Muscle layer of duodenum (tissue), 2 donors: ENCODE measurements around the gene GABBR2.
"Not testable (repeated sequence)": the region's sequence is repeated elsewhere in the genome, so short reads cannot be mapped to it uniquely, and the experiment has no call there.

Experiments
- H3K27ac ChIP-seq: one replicate; pipeline ENCODE4 v1.7.0; 2013; ENCODE audit warnings: mild to moderate bottlenecking, low read length
- H3K27me3 ChIP-seq: one replicate; pipeline ENCODE4 v1.7.0; 2013; ENCODE audit warnings: low read depth, mild to moderate bottlenecking, control low read depth, low read length
- H3K36me3 ChIP-seq, 2 donors: one replicate each; pipeline ENCODE4 v1.7.0; 2013; ENCODE audit warnings: low read length in 2 of 2, control low read depth in 1 of 2, mild to moderate bottlenecking in 1 of 2; ENCODE audit not compliant: insufficient read depth in 2 of 2, control insufficient read depth in 1 of 2
- H3K4me1 ChIP-seq, 2 donors: one replicate each; pipeline ENCODE4 v1.7.0; 2013; ENCODE audit warnings: low read length in 2 of 2, mild to moderate bottlenecking in 2 of 2, control low read depth in 1 of 2, moderate library complexity in 1 of 2; ENCODE audit not compliant: insufficient read depth in 2 of 2, control insufficient read depth in 1 of 2
- H3K4me3 ChIP-seq, 2 donors: one replicate each; pipeline ENCODE4 v1.7.0; 2013; ENCODE audit warnings: low read length in 2 of 2, low read depth in 1 of 2, mild to moderate bottlenecking in 1 of 2
- H3K9me3 ChIP-seq, 2 donors: one replicate each; pipeline ENCODE4 v1.7.0; 2013; ENCODE audit warnings: low read length in 2 of 2, control low read depth in 1 of 2, mild to moderate bottlenecking in 1 of 2; ENCODE audit not compliant: control insufficient read depth in 1 of 2
- donor health status: healthy.

Gene GABBR2

DNA sequence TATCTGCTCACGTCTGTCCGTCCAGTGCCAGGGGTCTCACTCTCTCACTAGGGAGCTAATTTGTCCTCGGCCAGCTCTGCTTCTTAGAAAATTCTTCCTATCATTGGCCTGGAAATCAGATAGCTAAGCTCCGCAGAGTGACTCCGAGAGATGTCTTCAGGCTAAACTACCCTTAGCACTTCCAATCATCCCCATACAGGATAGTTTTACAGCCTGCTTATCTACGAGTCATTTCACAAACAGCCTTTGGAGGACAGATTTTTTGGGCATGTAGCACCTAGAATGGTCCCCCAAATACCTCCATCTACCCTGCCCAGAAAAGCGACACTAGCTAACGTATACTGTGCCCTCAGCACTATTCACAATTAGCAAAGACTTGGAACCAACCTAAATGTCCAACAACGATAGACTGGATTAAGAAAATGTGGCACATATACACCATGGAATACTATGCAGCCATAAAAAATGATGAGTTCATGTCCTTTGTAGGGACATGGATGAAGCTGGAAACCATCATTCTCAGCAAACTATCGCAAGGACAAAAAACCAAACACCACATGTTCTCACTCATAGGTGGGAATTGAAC lies 123.8 kb downstream of the GABBR2 start:
- H3K4me1 ChIP-seq, H3K27me3 ChIP-seq, H3K36me3 ChIP-seq, H3K4me3 ChIP-seq, H3K9me3 ChIP-seq, H3K27ac ChIP-seq: not testable (repeated sequence)

GRCh38 chr9:98584059-98584458 lies 124.7 kb downstream of the GABBR2 start:
- Histone ChIP-seq H3K27me3 (no peaks in the 10 kb centered on the region), H3K4me3 (no peak overlapping the region), H3K36me3 (no peaks in the 10 kb centered on the region), H3K27ac (no peak overlapping the region), H3K9me3 (no peaks in the 10 kb centered on the region), H3K4me1 (no peaks in the 10 kb centered on the region)

- no peaks in the 10 kb centered on the region for H3K36me3 ChIP-seq
- no peaks in the 10 kb centered on the region for H3K27me3 ChIP-seq
- no peaks in the 10 kb centered on the region for H3K9me3 ChIP-seq
- no peaks in the 10 kb centered on the region for H3K4me1 ChIP-seq
- no peak overlapping the region for H3K27ac ChIP-seq
- H3K4me3 ChIP-seq, result no peak overlapping the region
These were observed 125.3 kb downstream of the GABBR2 start for GRCh38 chr9:98583417-98583816.

DNA sequence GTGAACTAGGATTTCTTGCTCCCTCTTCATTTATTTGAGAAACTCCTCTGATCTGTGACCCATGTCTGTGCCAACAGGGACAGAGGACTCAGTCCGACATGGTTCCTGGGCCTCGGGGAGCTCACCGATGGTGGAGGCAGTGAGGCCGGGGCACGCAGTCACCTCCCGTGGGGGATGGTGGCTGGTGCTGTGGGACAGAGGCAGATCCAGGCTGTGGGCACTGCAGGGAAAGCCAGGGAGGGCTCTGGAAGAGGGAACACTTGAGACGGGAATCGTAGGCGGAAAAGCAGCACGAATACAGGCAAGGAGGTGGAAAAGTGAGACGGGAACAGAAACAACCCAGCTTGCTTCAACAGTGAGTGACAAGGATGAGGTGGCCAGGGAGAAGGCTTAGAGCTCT lies 127.8 kb downstream of the GABBR2 start:
- Histone ChIP-seq H3K4me3 (no peak overlapping the region), H3K9me3 (no peaks in the 10 kb centered on the region), H3K36me3 (no peaks in the 10 kb centered on the region), H3K4me1 (no peaks in the 10 kb centered on the region), H3K27me3 (no peaks in the 10 kb centered on the region), H3K27ac (no peak overlapping the region)

- H3K27me3 ChIP-seq, result no peaks in the 10 kb centered on the region
- no peaks in the 10 kb centered on the region for H3K4me1 ChIP-seq
- H3K4me3 ChIP-seq, result no peak overlapping the region
- no peaks in the 10 kb centered on the region for H3K36me3 ChIP-seq
- H3K27ac ChIP-seq, result no peak overlapping the region
- no peaks in the 10 kb centered on the region for H3K9me3 ChIP-seq
These were observed 129.0 kb downstream of the GABBR2 start for GRCh38 chr9:98579700-98580099.

GRCh38 chr9:98577446-98577845 lies 131.3 kb downstream of the GABBR2 start:
- no peaks in the 10 kb centered on the region for H3K9me3 ChIP-seq

DNA sequence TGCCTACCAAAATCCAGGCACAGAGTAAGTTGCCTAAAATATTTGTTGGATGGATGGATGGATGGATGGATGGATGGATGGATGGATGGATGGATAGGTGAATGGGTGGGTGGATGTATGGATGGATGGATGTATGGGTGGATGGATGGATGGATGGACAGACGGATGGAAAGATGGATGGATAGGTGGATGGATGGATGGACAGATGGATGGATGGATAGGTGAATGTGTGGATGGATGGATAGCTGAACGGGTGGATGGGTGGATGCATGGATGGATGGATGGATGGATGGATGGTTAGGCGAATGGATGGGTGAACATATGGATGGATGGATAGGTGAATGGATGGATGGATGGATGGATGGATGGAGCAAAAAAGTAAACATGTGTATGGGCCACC lies 131.9 kb downstream of the GABBR2 start:
- H3K9me3 ChIP-seq, result no peaks in the 10 kb centered on the region
- no peak overlapping the region for H3K27ac ChIP-seq
- H3K27me3 ChIP-seq, result no peaks in the 10 kb centered on the region
- H3K36me3 ChIP-seq, result no peaks in the 10 kb centered on the region
- H3K4me3 ChIP-seq, result no peak overlapping the region
- no peaks in the 10 kb centered on the region for H3K4me1 ChIP-seq

More at GRCh38 chr9:98577446-98577845, 131.3 kb downstream of the GABBR2 start:
- Histone ChIP-seq H3K4me3 (no peak overlapping the region), H3K36me3 (no peaks in the 10 kb centered on the region), H3K27ac (no peak overlapping the region), H3K27me3 (no peaks in the 10 kb centered on the region), H3K4me1 (no peaks in the 10 kb centered on the region)

DNA sequence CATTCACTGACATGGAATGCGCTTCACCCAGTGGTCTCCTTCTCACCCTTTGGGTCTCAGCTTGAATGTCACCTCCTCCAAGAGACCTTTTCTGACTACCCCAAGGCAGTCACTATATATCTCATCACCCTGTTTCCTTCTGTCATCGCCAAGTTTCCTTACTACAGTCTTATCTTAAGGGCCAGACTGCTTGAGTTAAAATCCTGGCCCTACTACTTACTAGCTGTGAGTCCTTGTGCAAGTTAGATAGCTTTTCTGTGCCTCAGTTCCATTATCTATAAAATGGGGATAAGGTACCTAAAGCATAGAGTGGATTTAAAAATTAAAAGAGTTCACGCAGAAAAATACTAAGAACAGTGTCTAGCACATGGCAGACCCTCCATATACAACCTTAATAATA lies 132.4 kb downstream of the GABBR2 start:
- Histone ChIP-seq H3K36me3 (no peaks in the 10 kb centered on the region), H3K27ac (no peak overlapping the region), H3K4me1 (no peaks in the 10 kb centered on the region), H3K4me3 (no peak overlapping the region), H3K9me3 (no peaks in the 10 kb centered on the region), H3K27me3 (no peaks in the 10 kb centered on the region)

DNA sequence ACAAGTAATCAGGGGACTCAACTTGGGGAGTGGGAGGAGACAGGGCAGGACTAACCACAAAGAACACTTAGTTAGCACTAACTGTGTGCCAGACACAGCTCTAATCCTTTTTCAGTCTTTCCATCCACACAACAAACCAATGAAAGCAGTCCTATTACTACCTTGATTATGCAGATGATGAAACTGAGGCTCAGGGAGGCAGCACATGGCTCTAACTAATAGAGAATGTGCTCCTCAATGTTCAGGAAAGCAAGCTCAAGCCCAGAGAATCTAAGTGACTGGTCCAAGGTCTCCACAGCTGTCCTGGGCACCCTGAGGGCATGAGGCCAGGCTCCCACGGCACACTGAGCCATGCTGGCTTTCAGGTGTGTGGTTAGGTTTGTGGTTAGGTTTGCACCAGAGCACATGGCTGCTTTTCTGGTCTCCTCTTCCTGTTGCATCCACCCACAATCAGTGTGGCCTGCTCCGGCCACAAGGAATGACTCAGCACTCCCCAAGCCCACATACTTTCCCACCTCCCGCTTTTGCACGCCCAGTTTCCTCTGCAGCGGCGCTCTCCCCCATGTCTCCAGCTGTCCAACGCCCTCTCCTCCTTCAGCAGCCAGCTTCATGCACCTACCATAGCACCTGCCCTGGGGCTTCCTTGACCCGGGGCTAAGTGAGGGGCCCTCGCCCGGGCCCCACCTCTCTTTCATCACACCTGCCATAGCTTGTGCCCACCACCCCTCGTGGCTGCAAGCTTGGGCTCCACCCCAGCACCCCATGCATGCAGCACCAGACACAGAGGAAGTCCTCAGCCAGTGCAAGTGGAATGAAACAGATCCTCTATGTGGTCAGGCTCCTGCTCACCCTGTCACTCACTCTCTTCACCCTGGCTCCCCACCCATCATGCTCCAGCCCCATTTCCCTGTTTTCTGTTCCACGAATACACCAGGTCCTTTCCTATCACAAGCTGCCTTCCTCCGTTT lies 133.1 kb downstream of the GABBR2 start:
- Histone ChIP-seq H3K4me3 (no peak overlapping the region), H3K9me3 (no peaks in the 10 kb centered on the region)

GRCh38 chr9:98573749-98574278 lies 134.9 kb downstream of the GABBR2 start:
- no peak overlapping the region for H3K4me3 ChIP-seq
- no peaks in the 10 kb centered on the region for H3K27me3 ChIP-seq
- H3K36me3 ChIP-seq, result no peaks in the 10 kb centered on the region
- no peaks in the 10 kb centered on the region for H3K9me3 ChIP-seq
- H3K27ac ChIP-seq, result no peak overlapping the region
- no peaks in the 10 kb centered on the region for H3K4me1 ChIP-seq

More for the DNA sequence above, 133.1 kb downstream of the GABBR2 start:
- no peak overlapping the region for H3K27ac ChIP-seq
- no peaks in the 10 kb centered on the region for H3K4me1 ChIP-seq
- H3K27me3 ChIP-seq, result no peaks in the 10 kb centered on the region
- no peaks in the 10 kb centered on the region for H3K36me3 ChIP-seq

- Histone ChIP-seq H3K27me3 (no peaks in the 10 kb centered on the region), H3K27ac (no peak overlapping the region), H3K9me3 (no peaks in the 10 kb centered on the region), H3K4me3 (no peak overlapping the region), H3K36me3 (no peaks in the 10 kb centered on the region), H3K4me1 (no peaks in the 10 kb centered on the region)
These were observed 135.9 kb downstream of the GABBR2 start for GRCh38 chr9:98572796-98573195.
